Astrocyte of the hippocampus (primary cell): ENCODE measurements around the gene YAE1.

Experiments
- DNase-seq: peaks from one replicate; pipeline ENCODE4 v3.0.0; 2011; ENCODE audit warnings: low read depth, low spot score

YAE1 gene

DNA sequence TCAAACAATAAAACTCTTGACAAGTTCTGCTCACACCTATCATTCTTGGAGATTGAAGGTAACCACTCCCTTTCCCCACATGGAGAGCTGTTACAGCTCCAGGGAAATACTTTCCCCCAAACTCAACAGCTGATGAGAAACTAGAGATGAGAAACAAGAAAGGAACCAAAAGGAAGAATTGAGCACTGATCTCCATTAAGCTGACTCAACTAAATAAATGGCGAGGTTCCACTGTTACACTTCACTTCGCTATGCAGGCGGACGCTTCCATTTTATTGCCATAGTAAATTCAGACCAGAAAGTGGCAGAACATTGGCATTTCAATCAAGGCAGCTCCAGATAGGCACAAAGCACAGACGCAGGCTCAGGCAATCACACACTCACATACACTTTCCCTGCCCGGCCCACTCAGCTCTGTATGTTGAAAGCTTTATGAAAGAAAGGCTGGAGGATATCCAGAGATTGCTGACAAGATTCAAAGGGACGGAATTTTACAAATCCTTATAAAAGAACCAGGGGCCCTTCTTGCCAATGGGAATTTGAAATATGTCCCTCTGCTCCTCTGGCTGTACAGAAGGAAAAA lies 11.5 kb upstream of the YAE1 start:
- peak; percentile 29 for DNase-seq

DNA sequence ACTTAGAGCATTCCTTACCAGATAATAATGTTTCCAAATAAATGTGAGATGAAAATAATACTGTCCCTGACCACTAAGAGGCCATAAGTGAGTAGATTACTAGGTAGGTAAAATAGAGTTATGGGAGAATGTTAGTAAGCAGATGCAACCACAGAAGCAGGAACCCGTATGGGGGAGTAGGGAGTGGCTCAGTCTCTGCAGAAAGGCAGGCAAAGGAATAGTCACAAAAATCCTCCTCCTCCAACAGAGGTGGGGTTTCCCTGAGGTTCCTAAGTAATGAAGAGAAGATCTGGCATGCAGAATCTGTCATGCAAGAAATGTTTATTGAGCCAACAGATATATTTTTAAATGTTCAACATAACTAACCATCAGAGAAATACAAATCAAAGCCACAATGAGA lies 9.0 kb upstream of the YAE1 start:
- DNase-seq = no peak

DNA sequence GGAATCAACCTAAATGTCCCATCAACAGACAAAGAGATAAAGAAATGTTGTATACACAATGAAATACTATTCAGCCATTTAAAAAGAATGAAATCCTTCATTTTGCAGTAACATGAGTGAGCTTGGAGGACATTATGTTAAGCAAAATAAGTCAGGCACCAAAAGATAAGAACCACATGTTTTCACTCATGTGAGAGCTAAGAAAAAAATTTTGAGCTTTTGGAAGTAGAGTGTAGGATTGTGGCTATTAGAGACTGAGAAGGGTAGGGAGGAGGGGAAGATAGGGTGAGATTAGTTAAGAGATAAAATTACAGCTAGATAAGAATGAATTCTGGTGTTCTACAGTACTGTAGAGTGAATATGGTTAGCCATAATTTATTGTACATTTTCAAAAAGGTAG lies 8.3 kb upstream of the YAE1 start:
- no peak for DNase-seq

DNA sequence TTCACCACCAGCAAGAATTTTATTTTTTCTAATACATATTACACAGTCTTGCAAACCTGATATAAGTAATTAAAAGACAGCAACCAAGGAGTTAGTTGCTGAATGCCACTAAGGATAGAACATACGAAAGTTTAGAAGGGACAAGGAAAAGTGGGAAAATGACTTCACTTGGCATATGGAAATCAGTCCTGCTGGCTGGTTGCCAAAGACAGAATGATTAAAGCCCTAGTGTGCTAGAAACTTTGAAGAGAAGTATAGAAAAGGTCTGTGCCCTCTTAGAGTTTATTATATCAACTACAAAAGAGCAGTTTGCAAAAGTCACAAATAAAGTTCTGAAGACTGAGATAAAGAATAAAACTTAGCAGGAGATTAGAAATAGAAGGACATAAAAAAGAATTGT lies 5.8 kb upstream of the YAE1 start:
- DNase-seq = peak; percentile 45

DNA sequence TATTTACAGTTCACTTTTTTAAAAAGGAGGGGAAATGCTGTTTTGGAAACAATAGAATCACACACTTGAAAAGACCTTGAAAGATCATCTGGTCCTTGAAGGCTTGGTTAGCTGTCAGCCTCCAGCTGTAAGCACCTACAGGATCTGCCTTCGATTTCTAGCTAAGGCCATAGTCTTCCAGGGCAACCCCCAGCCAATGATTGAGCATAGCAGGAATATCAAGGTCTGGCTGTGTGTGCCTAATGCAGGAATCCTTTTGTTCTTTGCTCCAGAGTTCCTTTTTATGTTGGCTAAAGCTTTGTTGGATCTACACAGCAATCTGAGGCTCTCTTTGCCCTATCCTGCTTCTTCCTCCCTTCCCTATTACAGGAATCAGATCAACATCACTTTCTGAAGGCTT lies 5.2 kb upstream of the YAE1 start:
- DNase-seq = no peak

DNA sequence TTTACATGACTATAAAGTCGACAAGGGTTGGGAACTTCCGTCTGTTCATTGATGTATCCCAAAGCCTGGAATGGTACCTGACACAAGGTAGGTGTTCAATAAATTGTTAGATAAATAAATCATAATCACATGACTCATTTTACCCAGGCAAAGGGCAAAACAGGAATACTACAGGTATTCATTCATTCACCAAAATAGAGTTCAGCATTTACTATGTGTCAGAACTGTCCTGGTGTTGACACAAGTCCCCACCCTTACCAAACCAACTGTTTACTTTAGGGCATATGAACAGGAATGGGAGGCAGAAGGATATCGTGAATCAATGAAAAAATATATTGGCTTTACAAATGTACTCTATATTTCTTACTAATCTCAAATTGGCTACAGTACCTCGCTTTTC lies 666 bp upstream of the YAE1 start:
- DNase-seq = no peak

DNA sequence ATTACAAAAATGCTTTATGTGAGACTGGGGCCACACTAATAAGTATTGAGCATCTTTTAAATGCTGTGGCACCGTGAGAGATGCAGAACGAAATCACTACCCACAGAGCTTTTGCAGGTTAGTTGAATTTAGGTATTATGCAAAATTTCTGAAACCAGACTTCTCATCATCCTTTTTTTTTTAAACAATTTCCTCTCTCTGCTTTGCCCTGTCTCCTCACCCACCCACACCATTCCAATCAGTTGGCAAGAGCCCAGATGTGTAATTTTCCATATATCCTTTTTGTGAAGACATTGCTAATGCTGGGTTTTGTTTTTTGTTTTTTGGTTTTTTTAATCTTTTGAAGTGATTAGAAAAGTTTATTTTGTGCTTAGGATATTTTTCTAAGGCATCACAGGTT lies 1.1 kb downstream of the YAE1 start:
- DNase-seq = no peak

DNA sequence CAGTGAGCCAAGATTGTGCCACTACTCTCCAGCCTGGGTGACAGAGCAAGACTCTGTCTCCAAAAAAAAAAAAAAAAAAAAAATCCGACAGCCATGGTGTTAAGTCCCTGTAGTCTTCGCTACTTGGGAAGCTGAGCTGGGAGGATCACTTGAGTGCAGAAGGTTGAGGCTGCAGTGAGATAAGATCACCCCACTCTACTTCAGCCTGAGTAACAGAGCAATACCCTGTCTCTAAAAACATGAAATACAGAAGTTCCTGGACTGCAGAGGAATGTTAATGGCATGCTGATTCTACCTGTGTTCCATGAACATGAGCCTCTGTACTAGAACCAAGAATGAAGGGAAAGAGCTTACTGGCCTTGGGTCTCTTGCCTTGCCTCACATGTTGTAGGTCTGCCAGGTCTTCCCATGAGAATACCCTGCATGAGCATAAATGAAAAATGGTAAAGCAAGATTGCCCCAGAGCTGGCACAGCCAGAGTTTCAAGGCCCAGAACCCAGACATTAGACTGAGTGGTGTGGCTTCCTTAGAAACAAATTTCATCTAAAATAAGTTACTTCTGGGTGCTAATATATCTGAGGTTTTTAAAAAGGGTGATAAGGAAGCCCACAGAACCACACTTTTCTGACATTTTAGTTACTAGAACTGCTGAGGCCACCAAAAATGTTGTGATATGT lies 8.6 kb downstream of the YAE1 start:
- DNase-seq = no peak

DNA sequence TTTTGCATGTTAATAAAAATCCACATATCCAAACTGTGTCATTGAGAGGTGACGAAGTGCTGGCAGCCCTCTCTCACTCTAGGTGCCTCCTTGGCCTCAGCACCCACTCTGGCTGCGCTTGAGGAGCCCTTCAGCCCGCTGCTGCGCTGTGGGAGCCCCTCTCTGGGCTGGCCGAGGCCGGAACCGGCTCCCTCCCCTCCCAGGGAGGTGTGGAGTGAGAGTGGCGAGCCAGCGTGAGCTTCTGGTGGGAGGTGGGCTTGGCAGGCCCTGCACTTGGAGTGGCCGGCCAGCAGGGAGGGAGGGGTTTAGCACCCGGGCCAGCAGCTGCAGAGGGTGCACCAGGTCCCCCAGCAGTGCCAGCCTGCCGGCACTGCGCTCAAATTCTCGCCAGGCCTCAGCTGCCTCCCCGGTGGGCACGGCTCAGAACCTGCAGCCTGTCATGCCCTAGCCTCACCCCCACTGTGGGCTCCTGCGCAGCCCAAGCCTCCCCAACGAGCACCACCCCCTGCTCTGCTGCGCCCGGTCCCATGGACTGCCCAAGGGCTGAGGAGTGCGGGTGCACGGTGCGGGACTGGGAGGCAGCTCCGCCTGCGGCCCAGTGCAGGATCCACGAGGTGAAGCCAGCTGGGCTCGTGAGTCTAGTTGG lies 11.1 kb downstream of the YAE1 start:
- no peak for DNase-seq

DNA sequence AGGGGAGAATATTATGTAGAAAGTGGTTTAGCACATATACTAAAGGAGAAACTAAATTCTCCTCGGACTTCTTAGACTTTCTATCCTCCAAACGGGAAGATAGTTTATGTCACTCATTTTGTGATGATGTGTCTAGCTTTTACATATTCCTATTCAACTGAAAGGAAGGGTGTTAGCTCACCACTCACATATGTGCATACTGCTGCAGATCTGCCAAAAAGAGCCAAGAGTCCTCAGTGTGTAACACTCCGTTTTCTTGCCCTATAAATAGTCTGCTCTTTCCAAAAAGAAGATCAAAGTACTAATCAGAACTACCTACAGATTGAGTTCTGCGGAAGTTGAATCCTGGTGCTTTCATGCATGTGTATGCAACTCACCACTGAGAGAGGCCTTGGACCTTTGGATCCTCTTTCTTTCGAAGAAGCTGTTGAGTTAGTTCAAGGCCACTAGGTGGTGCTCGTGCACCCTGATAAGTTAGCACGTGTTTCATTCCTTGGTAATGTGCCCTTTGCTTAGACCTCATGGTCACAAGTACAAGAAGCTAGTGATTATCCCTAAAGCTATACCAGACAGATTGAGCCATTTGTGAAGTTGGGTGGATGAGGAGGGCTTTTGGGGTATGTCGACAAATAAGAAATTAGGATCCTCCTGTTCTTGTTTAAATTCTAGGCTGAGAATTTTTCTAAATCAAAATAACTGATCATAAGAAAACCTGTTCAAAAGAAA lies 14.1 kb downstream of the YAE1 start:
- peak; percentile 95 for DNase-seq

DNA sequence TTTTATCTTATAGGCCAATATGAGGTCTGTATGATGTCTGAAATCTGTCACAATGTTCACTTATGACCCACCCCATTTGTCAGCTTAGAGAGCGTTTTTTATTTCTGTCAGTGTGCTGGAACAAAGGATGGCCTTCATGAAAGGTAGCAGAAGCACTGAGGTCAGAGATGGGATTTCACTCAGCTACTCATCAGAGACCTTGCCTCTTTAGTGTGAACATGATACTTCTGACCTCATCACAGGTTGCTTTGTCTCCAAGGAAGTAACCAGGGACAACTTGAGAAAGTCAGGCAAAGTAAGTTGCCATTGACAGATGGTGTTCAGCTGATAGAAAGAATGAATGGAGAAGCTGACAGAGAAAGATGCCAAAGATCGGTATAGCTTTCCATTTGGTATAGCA lies 16.3 kb downstream of the YAE1 start:
- no peak for DNase-seq

DNA sequence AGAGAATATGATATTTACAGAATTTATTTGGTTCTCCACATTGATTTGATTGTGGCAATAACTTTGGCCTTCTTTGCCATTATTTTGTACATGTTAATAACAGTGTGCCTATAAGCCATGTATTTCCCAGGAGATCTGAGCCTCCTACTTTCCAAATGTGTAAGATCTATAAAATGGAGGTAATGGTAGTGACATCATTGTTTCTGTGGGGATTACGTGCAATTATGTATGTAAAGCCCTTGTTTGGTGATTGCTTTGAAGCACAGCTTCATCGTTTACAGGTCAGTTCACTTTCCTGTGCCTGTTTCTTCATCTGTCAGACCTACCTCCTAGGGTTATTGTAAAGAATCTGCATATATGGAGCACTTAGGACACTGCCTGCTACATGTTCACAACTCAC lies 17.3 kb downstream of the YAE1 start:
- DNase-seq = no peak

DNA sequence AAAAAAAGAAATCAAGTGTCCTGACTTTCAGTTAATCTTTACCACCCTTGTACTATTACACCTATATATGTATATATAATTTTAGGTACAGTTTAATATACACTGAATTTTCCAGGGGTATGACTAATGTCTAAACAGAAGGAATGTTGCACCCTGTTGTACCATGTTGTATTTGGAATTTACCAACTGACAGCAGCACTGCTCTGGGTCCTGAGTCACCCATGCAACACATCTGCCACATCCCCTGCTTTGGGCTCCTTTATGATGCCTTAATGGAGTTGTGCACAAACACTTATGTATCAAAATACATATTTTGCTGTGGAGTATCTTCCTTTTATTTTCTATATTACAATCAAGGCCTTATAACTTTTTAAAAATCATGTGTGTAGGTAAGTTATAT lies 21.2 kb downstream of the YAE1 start:
- DNase-seq = no peak

DNA sequence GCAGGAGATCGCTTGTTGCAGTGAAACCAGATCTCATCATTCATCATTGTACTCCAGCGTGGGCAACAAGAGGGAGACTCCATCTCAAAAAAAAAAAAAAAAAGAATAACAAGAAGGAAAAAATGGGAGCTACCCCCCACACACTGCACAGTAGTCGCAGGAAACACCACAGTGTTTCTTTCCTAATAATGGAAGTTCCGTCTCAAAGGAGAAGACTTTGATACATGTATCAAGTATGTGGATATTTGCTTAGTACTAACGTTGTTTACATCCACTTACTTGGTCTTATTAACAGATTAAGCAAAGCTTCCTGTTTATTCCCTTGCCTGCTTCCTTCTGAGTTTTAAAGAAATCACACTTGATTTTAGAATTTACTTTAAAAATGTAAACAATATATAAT lies 22.2 kb downstream of the YAE1 start:
- DNase-seq = no peak

DNA sequence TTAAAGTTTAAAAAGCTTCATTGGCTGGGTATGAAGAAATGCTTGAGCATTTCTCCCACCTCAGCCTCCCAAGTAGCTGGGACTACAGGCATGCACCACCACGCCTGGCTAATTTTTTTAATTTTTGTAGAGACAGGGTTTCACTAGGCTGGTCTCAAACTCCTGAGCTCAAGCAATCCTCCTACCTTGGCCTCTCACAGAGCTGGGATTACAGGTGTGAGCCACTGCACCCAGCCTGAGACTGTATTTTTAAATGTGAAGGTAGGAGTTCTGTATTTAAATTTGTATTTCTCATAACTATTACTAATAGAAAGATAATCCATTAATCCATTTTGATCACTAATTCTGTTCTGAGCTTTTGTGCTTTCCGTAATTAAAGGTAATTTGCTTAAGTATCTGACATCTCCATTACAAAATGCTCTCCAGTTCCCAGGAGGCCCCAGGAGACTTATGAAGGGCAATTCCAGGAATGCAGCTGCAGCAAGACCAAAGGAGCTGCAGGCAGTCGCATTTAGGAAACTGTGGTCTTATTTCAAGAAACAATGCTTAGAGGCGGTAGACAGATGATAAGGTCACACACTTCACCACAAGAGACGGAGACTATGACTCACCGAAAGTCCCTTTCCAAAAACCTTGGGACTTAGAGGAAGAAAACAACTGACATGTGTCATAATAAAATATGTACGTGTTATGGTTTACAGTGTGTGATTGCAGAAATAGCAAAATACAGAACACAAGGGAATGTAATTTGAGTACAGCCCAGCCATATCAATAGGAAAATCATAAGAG lies 23.3 kb downstream of the YAE1 start:
- DNase-seq = peak; percentile 93

DNA sequence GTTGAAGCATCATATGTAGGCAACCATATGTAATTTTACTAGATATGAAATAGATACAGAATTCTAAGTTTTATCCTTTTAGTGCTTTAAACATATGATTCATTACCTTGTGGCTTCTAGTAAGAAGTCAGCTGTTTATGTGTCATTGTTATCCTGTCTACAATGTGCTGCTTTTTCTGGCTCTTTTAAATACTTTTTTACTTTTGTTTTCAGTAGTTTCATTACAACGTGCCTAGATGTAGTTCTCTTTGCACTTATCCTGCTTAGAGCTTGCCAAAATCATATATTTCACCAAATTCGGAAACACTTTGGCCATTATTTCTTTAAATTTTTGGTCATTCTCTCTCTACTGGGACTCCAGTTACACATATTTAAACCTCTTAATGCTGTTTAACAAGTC lies 26.4 kb downstream of the YAE1 start:
- peak; percentile 55 for DNase-seq

DNA sequence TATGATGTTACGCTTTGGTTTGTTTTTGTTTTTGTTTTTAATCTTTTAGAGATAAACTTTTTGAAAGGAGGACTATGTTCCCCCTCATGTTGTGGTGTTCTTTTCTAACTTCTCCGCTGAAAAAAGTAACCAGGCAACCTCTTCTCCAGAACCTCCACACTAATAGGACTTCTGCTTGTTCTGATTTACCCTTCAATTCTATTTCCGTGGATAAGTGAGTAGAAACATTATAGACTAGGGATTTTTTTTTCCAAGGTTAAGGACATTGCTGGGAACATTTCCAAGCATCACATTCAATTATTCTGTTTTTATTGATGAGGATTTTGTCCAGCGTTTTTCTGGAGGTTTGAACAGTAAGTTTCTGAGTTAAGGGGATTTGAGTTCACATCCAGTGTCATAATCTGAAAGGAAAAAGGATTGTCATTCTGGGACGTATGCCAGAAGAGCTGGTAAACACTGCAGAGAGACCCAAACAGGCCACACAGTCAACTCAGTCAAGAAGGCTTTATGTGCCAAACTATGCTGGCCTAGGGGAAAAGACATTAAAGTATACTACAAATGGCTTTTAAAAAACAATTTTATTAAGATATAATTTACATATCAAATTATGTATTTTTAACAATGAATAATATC lies 28.9 kb downstream of the YAE1 start:
- peak; percentile 79 for DNase-seq

DNA sequence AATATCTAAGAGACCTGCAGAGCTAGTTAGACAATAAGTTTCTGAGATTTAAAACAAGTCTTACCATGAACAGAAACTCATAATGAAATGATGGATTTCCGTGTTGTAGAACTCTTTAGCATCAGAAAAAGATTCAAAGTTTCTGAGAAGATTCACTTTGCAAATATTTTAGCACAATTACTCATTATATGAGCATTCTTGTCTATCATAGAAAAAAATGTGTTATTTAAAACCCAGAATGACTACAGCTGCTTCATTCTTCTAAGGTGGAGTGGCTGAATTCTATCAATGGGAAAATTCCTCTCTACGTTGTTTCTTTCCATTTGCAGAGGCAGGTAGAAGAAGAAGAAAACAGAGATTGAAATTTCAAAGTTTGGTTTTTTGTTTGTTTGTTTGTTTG lies 36.1 kb downstream of the YAE1 start:
- no peak for DNase-seq

DNA sequence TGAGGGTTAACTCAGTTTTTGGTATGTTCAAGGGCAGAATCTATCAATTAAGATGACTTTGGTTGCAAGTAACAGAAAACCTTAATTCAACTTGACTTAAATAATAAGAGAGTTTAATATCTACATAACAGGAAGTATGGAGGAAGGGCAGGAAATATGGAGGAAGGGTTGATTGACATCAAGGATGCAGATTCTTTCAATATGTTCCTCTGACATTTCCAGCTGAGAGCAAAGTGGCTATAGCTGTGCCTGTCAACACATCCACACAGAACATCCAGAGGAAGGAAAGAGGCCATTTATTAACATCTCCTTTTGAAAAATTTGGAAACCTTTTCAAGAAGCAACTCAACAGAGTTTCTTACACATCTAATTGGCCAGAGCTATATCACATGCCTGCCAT lies 37.7 kb downstream of the YAE1 start:
- DNase-seq = no peak

DNA sequence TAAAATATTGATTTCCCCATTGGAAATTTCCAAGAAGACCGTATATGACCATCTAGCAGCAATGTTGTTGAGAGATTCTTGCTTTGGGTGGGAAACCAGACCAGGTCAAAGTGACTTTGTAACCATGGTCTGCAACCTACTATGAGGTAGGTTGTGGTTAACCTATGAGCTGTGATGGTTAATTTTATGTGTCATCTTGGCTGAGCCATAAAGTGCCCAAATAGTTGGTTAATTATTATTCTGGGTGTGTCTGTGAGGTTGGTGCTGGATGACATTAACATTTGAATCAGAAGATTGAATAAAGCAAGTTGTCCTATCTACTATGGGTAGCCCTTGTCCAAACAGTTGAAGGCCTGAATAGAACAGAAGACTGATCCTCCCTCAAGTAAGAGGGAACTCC lies 38.9 kb downstream of the YAE1 start:
- DNase-seq = no peak

DNA sequence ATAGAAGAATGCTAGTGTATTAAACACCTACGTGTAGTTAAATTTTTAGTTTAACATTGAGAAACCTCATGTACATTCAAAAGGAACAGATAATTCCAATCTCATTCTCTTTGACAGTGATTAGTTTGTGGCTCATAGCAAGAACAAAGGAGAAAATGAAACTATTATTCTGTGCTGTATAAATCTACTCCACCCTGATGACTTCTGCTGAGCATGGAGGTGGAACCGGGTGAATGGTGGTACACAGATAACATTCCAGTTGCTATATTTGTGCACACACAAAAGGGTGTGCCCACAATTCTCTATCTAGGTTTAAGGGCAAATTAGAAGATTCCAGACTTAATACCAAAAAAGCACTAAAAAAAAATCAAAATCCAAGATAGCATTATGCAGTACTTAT lies 40.1 kb downstream of the YAE1 start:
- no peak for DNase-seq

DNA sequence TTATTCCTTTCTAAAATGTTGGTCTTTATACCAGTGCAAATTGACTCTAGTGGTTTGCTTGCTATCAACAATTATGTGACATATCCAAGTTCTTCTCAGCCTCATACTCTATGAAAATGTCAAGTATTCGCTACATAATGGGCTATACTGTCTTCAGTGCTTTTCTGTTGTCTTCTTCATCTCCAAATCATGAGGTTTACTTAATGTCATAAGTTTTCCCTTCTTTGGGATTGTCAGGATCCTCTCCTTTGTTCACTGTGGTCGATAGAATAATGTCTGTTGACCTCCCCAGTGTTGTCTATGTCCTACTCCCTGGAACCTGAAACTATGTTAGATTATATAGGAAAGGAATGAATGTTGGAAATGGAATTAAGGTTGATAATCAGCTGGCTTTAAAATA lies 40.7 kb downstream of the YAE1 start:
- no peak for DNase-seq
